GM23338 (cell line): ENCODE measurements around the gene FN1. TPM values are rescaled to one million over a fixed set of nuclear protein-coding genes. Genes with fewer than 3 reads are reported as not detected.

Experiments used
- ATAC-seq: fragments of 200-7000 bp; cut with Tn5 transposase; 3 replicates; pipeline ENCODE4 v1.9.1; 2020
- DNase-seq: peaks from one replicate; pipeline ENCODE4 v3.0.0-alpha.2; 2015; ENCODE audit warnings: low spot score
- H2AFZ ChIP-seq: fragments of 200-600 bp; sonication (generic); 2 replicates; pipeline ENCODE4 v1.8.0; 2016; ENCODE audit warnings: antibody characterized with exemption, mild to moderate bottlenecking, moderate library complexity
- H3F3A ChIP-seq: fragments of 200-600 bp; sonication (generic); replicated peaks from 2 replicates; pipeline ENCODE4 v1.8.0; 2017; ENCODE audit warnings: antibody characterized with exemption, mixed run types, low read depth
- H3K27ac ChIP-seq: fragments of 200-600 bp; sonication (generic); 2 replicates; pipeline ENCODE4 v1.6.1; 2016; ENCODE audit warnings: low read depth
- H3K27me3 ChIP-seq: fragments of 200-600 bp; sonication (generic); 2 replicates; pipeline ENCODE4 v1.8.0; 2016; ENCODE audit warnings: mild to moderate bottlenecking, mixed run types, moderate library complexity; ENCODE audit not compliant: insufficient read depth
- H3K36me3 ChIP-seq: fragments of 200-600 bp; sonication (generic); 2 replicates; pipeline ENCODE4 v1.8.0; 2016; ENCODE audit warnings: mild to moderate bottlenecking; ENCODE audit not compliant: insufficient read depth
- H3K4me1 ChIP-seq: fragments of 200-600 bp; sonication (generic); 2 replicates; pipeline ENCODE4 v1.8.0; 2016; ENCODE audit warnings: mild to moderate bottlenecking, moderate library complexity; ENCODE audit not compliant: insufficient read depth
- H3K4me2 ChIP-seq: fragments of 200-600 bp; sonication (generic); 2 replicates; pipeline ENCODE4 v1.7.1; 2017; ENCODE audit warnings: mixed run types
- H3K4me3 ChIP-seq: fragments of 200-600 bp; sonication (generic); 2 replicates; pipeline ENCODE4 v1.6.1; 2016; ENCODE audit warnings: mixed run types
- H3K79me2 ChIP-seq: fragments of 200-600 bp; sonication (generic); replicated peaks from 2 replicates; pipeline ENCODE4 v1.8.0; 2017; ENCODE audit warnings: mild to moderate bottlenecking; ENCODE audit not compliant: insufficient read depth
- H3K9me2 ChIP-seq: fragments of 200-600 bp; sonication (generic); 2 replicates; pipeline ENCODE4 v1.8.0; 2017; ENCODE audit not compliant: insufficient read depth
- H4K20me1 ChIP-seq: fragments of 200-600 bp; sonication (generic); replicated peaks from 2 replicates; pipeline ENCODE4 v1.8.0; 2017; ENCODE audit warnings: mild to moderate bottlenecking; ENCODE audit not compliant: insufficient read depth
- H3K27ac Mint-ChIP-seq: 2 replicates; pipeline ENCODE4 v1.8.0; 2020; ENCODE audit warnings: inconsistent platforms, mild to moderate bottlenecking, moderate library complexity, mixed read lengths
- H3K27me3 Mint-ChIP-seq: 3 replicates; pipeline ENCODE4 v1.8.0; 2022; ENCODE audit warnings: low read depth, mild to moderate bottlenecking, moderate library complexity, mixed read lengths, inconsistent platforms; ENCODE audit not compliant: insufficient read depth, poor library complexity
- H3K36me3 Mint-ChIP-seq: 3 replicates; pipeline ENCODE4 v1.8.0; 2021; ENCODE audit warnings: low read depth, mild to moderate bottlenecking, inconsistent platforms, moderate library complexity, mixed read lengths
- H3K4me1 Mint-ChIP-seq: 3 replicates; pipeline ENCODE4 v1.8.0; 2020; ENCODE audit warnings: mild to moderate bottlenecking, inconsistent platforms, mixed read lengths
- H3K4me3 Mint-ChIP-seq: 3 replicates; pipeline ENCODE4 v1.8.0; 2021; ENCODE audit warnings: moderate library complexity, mild to moderate bottlenecking, inconsistent platforms, mixed read lengths
- H3K9me3 Mint-ChIP-seq: 3 replicates; pipeline ENCODE4 v1.8.0; 2020; ENCODE audit warnings: moderate library complexity, mild to moderate bottlenecking, inconsistent platforms, mixed read lengths
- JUNB ChIP-seq: IDR thresholded peaks from one replicate; pipeline ENCODE4 v1.6.1; 2016; ENCODE audit warnings: antibody characterized with exemption; ENCODE audit not compliant: unreplicated experiment
- NANOG ChIP-seq: IDR thresholded peaks from 2 replicates; pipeline ENCODE4 v1.6.1; 2016; ENCODE audit warnings: antibody characterized with exemption, borderline replicate concordance
- STAT1 ChIP-seq: IDR thresholded peaks from one replicate; pipeline ENCODE4 v1.6.1; 2016; ENCODE audit warnings: antibody characterized with exemption; ENCODE audit not compliant: unreplicated experiment
- ZNF331 ChIP-seq: fragments of 250-450 bp; sonication (Bioruptor Pico); IDR thresholded peaks from 2 replicates; pipeline ENCODE4 v1.5.0; 2020; ENCODE audit warnings: low read depth, mild to moderate bottlenecking, moderate library complexity
- polyA plus RNA-seq: library from polyadenylated mRNA; unstranded; fragments of >200 nt; fragmentation: Nextera tagmentation; extraction: Ambion mirVana; gene quantifications from 2 replicates; pipeline ENCODE4 v1.2.1, GENCODE V29; 2016
- total RNA-seq: library from RNA; depleted of rRNA; stranded (reverse); fragments of >200 nt; shearing (Covaris generic); gene quantifications from 2 replicates; pipeline ENCODE4 v1.2.3, GENCODE V29; 2014
- TF ChIP-seq, protein P1 (sequence below): fragments of 250-450 bp; sonication (Bioruptor Pico); IDR thresholded peaks from 2 replicates; pipeline ENCODE4 v1.5.0; 2020; ENCODE audit warnings: mild to moderate bottlenecking, moderate library complexity
- TF ChIP-seq, protein P2 (sequence below), 2 experiments: fragments of 200-600 bp in 1 of 2; sonication (generic) in 1 of 2; conservative IDR thresholded peaks; 2 replicates each; pipeline versions ENCODE4 v1.5.1 to v1.6.1; 2016 to 2017; ENCODE audit warnings: antibody characterized with exemption in 2 of 2, low read depth in 2 of 2, mild to moderate bottlenecking in 2 of 2, moderate library complexity in 1 of 2
- TF ChIP-seq, protein P3 (sequence below): IDR thresholded peaks from 2 replicates; pipeline ENCODE4 v1.6.1; 2016; ENCODE audit warnings: antibody characterized with exemption

Gene FN1
- total and polyA plus RNA-seq, 2 experiments from 2014 or later: 79.6 to 255 TPM

DNA sequence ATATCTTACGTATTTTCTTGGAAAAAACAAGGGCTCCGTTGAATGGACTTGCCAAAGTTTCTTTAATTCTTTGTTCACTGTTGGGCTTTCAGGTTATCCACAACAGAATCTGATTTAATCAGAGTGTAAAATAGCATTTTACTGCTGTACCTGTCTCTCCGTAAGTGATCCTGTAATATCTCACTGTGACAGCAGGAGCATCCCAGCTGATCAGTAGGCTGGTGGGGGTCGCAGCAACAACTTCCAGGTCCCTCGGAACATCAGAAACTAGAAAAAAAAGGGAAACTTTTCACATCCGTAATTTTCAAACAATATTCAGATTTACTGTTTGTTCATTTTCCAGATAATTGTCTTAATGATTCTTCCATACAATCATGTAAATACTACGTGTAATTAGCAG is 51.2 kb downstream of the FN1 start:
- peaks cover 10% of the 10 kb centered on the region for H3K4me1 Mint-ChIP-seq
- no peaks in the 10 kb centered on the region for H3F3A ChIP-seq
- DNase-seq: no peak
- H3K4me1 ChIP-seq: peaks cover 6% of the 10 kb centered on the region; the same call in 1 of the 2 replicates
- no peak overlapping the region for H2AFZ ChIP-seq
- H3K36me3 Mint-ChIP-seq: peaks cover 44% of the 10 kb centered on the region
- H3K4me3 ChIP-seq: no peak overlapping the region
- no peaks in the 10 kb centered on the region for H3K9me2 ChIP-seq
- H4K20me1 ChIP-seq: 0 out of 2 replicates have a peak, but pooled peaks cover 8% of the 10 kb centered on the region
- no peak for TF ChIP-seq JUNB
- no peak for TF ChIP-seq STAT1
- TF ChIP-seq, protein P1, sequence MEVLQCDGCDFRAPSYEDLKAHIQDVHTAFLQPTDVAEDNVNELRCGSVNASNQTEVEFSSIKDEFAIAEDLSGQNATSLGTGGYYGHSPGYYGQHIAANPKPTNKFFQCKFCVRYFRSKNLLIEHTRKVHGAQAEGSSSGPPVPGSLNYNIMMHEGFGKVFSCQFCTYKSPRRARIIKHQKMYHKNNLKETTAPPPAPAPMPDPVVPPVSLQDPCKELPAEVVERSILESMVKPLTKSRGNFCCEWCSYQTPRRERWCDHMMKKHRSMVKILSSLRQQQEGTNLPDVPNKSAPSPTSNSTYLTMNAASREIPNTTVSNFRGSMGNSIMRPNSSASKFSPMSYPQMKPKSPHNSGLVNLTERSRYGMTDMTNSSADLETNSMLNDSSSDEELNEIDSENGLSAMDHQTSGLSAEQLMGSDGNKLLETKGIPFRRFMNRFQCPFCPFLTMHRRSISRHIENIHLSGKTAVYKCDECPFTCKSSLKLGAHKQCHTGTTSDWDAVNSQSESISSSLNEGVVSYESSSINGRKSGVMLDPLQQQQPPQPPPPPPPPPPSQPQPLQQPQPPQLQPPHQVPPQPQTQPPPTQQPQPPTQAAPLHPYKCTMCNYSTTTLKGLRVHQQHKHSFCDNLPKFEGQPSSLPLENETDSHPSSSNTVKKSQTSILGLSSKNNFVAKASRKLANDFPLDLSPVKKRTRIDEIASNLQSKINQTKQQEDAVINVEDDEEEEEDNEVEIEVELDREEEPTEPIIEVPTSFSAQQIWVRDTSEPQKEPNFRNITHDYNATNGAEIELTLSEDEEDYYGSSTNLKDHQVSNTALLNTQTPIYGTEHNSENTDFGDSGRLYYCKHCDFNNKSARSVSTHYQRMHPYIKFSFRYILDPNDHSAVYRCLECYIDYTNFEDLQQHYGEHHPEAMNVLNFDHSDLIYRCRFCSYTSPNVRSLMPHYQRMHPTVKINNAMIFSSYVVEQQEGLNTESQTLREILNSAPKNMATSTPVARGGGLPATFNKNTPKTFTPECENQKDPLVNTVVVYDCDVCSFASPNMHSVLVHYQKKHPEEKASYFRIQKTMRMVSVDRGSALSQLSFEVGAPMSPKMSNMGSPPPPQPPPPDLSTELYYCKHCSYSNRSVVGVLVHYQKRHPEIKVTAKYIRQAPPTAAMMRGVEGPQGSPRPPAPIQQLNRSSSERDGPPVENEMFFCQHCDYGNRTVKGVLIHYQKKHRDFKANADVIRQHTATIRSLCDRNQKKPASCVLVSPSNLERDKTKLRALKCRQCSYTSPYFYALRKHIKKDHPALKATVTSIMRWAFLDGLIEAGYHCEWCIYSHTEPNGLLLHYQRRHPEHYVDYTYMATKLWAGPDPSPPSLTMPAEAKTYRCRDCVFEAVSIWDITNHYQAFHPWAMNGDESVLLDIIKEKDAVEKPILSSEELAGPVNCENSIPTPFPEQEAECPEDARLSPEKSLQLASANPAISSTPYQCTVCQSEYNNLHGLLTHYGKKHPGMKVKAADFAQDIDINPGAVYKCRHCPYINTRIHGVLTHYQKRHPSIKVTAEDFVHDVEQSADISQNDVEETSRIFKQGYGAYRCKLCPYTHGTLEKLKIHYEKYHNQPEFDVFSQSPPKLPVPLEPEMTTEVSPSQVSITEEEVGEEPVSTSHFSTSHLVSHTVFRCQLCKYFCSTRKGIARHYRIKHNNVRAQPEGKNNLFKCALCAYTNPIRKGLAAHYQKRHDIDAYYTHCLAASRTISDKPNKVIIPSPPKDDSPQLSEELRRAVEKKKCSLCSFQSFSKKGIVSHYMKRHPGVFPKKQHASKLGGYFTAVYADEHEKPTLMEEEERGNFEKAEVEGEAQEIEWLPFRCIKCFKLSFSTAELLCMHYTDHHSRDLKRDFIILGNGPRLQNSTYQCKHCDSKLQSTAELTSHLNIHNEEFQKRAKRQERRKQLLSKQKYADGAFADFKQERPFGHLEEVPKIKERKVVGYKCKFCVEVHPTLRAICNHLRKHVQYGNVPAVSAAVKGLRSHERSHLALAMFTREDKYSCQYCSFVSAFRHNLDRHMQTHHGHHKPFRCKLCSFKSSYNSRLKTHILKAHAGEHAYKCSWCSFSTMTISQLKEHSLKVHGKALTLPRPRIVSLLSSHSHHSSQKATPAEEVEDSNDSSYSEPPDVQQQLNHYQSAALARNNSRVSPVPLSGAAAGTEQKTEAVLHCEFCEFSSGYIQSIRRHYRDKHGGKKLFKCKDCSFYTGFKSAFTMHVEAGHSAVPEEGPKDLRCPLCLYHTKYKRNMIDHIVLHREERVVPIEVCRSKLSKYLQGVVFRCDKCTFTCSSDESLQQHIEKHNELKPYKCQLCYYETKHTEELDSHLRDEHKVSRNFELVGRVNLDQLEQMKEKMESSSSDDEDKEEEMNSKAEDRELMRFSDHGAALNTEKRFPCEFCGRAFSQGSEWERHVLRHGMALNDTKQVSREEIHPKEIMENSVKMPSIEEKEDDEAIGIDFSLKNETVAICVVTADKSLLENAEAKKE (CRISPR knock-in tag): no peak
- no peak for TF ChIP-seq ZNF331 (CRISPR knock-in tag)
- no peak for TF ChIP-seq NANOG
- TF ChIP-seq, protein P2, sequence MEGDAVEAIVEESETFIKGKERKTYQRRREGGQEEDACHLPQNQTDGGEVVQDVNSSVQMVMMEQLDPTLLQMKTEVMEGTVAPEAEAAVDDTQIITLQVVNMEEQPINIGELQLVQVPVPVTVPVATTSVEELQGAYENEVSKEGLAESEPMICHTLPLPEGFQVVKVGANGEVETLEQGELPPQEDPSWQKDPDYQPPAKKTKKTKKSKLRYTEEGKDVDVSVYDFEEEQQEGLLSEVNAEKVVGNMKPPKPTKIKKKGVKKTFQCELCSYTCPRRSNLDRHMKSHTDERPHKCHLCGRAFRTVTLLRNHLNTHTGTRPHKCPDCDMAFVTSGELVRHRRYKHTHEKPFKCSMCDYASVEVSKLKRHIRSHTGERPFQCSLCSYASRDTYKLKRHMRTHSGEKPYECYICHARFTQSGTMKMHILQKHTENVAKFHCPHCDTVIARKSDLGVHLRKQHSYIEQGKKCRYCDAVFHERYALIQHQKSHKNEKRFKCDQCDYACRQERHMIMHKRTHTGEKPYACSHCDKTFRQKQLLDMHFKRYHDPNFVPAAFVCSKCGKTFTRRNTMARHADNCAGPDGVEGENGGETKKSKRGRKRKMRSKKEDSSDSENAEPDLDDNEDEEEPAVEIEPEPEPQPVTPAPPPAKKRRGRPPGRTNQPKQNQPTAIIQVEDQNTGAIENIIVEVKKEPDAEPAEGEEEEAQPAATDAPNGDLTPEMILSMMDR (conservative IDR thresholded peaks at IDR 0.05; ENCODE audit: low read depth in 2 of 2): no peak
- TF ChIP-seq, protein P3, sequence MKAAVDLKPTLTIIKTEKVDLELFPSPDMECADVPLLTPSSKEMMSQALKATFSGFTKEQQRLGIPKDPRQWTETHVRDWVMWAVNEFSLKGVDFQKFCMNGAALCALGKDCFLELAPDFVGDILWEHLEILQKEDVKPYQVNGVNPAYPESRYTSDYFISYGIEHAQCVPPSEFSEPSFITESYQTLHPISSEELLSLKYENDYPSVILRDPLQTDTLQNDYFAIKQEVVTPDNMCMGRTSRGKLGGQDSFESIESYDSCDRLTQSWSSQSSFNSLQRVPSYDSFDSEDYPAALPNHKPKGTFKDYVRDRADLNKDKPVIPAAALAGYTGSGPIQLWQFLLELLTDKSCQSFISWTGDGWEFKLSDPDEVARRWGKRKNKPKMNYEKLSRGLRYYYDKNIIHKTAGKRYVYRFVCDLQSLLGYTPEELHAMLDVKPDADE: no peak
- no peak overlapping the region for H3K4me3 Mint-ChIP-seq
- H3K27ac Mint-ChIP-seq: no peak overlapping the region
- H3K27me3 Mint-ChIP-seq: peaks cover 2% of the 10 kb centered on the region
- no peaks in the 10 kb centered on the region for H3K79me2 ChIP-seq
- no peaks in the 10 kb centered on the region for H3K9me3 Mint-ChIP-seq
- H3K4me2 ChIP-seq: no peak overlapping the region
- no peaks in the 10 kb centered on the region for H3K27me3 ChIP-seq
- no peak for ATAC-seq
- no peak overlapping the region for H3K27ac ChIP-seq
- peaks cover 47% of the 10 kb centered on the region for H3K36me3 ChIP-seq
